ENCODE measurements around the gene IL9.

- TF ChIP-seq POLR2A (IDR thresholded peaks at IDR 0.05) = no peak
- TF ChIP-seq, protein P1, sequence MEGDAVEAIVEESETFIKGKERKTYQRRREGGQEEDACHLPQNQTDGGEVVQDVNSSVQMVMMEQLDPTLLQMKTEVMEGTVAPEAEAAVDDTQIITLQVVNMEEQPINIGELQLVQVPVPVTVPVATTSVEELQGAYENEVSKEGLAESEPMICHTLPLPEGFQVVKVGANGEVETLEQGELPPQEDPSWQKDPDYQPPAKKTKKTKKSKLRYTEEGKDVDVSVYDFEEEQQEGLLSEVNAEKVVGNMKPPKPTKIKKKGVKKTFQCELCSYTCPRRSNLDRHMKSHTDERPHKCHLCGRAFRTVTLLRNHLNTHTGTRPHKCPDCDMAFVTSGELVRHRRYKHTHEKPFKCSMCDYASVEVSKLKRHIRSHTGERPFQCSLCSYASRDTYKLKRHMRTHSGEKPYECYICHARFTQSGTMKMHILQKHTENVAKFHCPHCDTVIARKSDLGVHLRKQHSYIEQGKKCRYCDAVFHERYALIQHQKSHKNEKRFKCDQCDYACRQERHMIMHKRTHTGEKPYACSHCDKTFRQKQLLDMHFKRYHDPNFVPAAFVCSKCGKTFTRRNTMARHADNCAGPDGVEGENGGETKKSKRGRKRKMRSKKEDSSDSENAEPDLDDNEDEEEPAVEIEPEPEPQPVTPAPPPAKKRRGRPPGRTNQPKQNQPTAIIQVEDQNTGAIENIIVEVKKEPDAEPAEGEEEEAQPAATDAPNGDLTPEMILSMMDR (IDR thresholded peaks at IDR 0.05) = no peak
- TF ChIP-seq POLR2AphosphoS5 (IDR thresholded peaks at IDR 0.05) = no peak
These were observed 14.4 kb downstream of the IL9 start for GRCh38 chr5:135881244-135881643.
